ENCODE data around the gene CYP2A13.
"Not testable (repeated sequence)": the region's sequence is repeated elsewhere in the genome, so short reads cannot be mapped to it uniquely, and the experiment has no call there.

CYP2A13 gene, protein sequence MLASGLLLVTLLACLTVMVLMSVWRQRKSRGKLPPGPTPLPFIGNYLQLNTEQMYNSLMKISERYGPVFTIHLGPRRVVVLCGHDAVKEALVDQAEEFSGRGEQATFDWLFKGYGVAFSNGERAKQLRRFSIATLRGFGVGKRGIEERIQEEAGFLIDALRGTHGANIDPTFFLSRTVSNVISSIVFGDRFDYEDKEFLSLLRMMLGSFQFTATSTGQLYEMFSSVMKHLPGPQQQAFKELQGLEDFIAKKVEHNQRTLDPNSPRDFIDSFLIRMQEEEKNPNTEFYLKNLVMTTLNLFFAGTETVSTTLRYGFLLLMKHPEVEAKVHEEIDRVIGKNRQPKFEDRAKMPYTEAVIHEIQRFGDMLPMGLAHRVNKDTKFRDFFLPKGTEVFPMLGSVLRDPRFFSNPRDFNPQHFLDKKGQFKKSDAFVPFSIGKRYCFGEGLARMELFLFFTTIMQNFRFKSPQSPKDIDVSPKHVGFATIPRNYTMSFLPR

DNA sequence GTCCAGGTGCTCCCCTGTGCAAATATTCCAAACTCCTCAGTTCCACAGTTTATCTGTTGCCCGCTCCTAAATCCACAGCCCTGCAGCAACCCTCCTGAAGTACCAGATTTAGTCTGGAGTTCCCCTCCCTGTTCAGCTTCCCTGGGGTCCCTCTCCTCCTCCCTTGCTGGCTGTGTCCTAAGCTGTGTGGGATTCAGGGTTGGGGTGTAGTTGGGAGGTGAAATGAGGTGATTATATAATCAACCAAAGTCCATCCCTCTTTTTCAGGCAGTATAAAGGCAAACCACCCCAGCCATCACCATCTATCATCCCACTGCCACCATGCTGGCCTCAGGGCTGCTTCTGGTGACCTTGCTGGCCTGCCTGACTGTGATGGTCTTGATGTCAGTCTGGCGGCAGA is at the start of gene CYP2A13:
Gene CYP2A13 (plus strand): TSS at position 301 of the 400 bp plus-strand sequence. CDS start 21 bp downstream, at position 322.
- DNase-seq = no peak

DNA sequence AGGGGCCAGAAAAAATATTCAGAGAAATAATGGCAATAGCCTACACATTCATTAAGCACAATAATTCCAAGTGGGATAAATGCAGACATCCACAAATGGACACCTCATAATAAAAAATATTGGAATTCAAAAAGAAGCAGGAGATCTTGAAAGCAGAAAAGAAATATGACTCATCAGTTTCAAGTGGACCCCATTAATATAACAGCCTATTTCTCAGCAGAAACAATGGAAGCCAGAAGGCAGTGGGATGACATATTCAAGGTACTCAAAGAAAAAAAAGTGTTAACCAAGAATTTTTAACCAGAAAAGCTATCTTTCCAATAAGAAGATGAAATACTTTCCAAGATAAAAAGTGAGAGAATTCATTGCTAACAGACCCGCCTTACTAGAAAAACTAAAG is 48.4 kb upstream of the CYP2A13 start:
- no peak for DNase-seq

DNA sequence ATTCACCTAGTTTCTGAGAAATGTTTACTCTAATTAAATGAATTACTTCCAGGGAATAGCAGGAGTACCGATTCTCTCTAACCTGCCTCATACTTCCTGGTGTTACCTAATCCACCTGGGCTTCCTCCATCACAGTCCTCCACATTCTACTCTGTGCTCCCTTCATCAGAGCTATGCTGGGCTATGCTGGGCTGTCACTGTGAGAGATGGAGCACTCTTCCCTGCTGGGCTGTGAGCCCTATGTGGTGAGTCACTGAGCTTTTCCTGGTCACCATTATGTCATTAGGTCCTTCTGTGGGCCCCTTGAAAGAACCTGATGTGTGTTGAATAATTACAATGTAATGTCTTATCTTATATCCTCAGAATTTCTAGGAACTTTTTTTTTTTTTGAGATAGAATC is 43.2 kb upstream of the CYP2A13 start:
- not testable (repeated sequence) for DNase-seq

DNA sequence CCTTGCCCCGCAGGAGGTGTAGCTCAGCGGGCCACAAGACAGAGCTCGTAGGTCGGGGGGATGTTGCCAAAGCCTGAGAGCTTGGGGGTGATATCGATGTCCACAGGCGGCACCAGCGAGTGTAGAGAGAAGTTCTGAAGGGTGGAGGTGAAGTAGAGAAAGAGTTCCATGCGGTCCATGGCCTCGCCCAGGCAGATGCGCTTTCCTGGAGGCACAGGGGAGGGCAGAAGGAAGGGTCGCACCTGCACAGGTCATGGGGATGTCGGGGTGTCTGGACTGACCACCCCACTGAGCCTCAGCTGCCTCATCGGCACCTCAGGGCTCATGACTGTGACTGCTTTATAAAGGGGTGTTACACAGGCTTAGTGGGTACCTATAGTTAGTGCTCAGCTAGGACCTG is 37.8 kb upstream of the CYP2A13 start:
- no peak for DNase-seq

DNA sequence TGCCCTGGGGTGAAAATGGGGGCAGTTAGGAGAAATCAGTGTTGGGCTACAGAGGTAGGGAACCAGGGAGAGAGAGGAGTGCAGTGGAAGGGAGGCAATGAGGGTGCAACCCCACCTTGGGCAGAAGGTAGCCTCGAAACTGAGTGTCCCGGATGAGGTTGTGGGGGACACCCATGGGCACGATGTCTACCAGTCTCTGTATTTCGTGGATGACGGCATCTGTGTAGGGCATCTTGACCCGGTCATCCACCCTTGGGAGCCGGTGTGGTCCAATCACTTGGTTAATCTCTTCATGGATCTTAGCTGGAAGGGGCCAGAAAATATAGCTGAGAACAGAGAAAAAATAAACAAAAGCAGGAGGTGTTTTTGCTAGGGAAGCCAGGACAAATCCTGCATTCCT is 36.1 kb upstream of the CYP2A13 start:
- DNase-seq = not testable (repeated sequence)

DNA sequence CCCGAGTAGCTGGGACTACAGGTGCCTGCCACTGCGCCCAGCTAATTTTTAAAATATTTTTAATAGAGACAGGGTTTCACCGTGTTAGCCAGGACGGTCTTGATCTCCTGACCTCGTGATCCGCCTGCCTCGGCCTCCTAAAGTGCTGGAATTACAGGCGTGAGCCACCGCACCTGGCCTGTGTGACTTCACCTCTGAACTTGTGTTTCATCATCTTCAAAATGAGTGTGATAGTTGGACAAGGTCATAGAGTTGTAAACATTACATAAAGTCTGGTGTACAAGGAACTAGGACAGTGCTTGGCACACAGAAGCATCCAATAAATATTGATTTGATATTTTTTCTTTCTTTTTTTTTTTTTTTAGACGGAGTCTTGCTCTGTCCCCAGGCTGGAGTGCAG is 34.9 kb upstream of the CYP2A13 start:
- DNase-seq = not testable (repeated sequence)

DNA sequence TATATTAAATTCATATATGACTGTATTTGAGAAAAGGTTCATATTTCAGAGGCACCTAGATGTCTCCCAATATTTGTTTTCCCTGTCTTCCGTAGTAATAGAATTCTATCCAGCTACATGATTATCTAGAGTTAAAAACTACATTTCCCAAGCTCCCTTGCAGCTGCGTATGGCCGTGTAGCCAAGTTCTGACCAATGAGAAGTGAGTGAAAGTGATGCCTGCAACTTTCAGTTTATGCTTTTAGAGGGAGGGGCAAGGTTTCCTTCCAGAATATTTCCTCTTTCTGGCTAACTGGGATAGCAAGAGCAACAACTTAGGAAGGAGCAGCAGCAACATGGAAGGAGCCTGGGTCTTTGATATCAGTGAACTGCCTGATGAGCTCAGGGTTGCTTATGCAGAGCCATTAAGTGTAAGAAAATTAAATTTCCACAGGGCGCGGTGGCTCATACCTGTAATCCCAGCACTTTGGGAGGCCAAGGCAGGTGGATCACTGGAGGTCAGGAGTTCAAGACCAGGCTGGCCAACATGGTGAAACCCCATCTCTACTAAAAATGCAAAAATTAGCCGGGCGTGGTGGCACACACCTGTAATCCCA is 23.2 kb upstream of the CYP2A13 start:
- peak; percentile 25 for DNase-seq

DNA sequence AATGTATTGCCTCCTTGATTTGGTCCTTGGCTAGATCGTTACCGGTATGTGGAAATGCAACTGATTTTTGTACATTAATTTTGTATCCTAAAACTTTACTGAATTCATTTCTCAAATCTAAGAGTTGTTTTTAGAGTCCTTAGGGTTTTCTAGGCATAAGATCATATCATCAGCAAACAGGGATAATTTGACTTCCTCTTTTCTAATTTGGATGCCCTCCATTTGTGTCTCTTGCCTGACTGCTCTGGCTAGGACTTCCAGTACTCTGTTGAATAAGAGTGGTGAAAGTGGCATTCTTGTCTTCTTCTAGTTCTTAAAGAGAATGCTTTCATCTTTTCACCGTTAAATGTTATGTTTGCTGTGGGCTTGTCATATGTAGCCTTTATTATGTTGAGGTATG is 12.0 kb upstream of the CYP2A13 start:
- DNase-seq = peak; percentile 32

DNA sequence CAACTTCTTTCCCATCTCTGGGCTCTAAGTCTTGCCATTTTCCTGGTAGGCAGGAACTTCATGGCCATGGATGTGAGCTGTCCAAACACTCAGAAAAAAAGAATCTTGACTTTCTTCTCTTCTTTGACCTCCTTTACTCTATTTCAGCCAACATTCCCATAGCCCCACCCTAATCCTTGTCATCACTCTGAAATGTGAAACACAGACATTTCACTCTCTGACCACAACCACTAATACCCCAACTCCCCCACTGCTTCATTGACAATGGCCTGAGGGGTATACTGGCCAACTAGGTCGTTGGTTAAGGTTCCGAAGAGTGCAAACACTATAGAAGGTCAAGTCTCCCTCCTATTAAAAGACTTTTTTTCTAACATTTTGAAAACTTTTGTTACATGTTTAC is 4.7 kb upstream of the CYP2A13 start:
- no peak for DNase-seq

DNA sequence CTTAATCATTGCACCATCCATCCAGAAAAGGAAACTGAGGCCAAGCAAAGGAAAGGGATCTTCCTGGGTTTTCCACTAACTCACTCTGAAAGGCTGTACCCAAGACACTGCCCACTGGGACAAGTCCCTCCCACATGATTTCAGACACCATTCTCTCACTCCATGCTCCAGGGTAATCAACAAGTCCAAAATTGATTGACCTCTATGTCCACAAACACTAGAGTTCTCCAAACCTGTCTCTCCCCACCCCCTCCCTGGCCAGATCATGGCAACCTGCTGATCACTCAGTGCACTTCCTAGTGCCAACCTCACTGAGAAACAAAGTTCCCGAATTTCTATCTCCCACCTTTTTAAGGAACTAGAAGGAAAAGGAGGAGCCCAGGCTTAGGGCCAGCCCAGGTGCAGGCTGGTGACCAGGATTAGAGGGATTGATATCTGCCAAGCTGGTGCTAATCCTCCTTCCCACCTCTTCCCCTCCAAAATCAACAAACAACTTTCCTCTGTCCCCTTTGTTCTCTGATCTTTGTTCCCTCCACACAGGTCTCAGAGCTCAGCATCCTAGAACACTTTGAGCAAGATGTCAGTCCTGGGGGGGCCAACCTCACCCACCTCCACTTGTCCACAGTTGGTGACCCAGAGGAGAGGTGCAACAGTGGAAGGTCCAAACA is 2.4 kb upstream of the CYP2A13 start:
- DNase-seq = no peak

DNA sequence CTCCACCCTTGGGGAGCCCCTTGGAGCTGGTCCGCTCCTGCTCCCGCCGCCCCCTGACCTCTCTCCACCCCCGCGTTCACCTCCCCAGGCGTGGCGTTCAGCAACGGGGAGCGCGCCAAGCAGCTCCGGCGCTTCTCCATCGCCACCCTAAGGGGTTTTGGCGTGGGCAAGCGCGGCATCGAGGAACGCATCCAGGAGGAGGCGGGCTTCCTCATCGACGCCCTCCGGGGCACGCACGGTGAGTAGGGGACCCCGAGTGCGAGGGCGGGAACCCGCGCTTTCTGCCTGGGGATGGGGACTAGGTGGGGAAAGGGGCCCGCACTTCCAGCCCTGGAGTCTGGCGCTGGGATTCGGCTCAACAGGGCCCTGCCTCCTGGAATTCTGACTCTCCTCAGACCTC is 1.7 kb downstream of the CYP2A13 start:
- no peak for DNase-seq

DNA sequence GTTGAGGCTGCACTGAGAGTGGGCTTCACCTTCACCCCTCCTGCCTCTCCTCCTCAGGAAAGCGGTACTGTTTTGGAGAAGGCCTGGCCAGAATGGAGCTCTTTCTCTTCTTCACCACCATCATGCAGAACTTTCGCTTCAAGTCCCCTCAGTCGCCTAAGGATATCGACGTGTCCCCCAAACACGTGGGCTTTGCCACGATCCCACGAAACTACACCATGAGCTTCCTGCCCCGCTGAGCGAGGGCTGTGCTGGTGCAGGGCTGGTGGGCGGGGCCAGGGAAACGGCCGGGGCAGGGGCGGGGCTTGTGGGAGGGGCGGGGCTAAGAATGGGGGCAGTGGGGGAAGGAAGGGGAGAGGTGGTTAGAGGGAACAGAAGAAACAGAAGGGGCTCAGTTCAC is 7.5 kb downstream of the CYP2A13 start:
- DNase-seq = peak; percentile 5

DNA sequence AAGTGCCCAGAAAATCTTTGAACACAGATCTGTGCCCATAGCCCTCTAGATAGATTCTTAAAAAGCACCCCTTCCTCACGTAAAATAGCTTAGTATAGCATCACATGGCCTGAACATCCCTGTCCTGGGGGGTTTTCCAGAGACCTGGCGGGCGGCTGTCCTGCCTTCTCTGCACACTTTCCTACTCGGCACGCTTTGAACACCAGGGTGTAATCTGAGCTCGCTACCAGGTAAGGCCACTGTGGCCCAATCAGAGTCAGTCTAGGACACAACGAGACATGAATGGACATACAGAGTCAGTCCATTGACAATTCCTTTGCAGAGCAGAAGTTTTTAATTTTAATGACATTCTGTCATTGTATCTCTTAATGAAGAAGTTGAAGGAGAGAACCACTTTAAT is 8.1 kb downstream of the CYP2A13 start:
- no peak for DNase-seq

DNA sequence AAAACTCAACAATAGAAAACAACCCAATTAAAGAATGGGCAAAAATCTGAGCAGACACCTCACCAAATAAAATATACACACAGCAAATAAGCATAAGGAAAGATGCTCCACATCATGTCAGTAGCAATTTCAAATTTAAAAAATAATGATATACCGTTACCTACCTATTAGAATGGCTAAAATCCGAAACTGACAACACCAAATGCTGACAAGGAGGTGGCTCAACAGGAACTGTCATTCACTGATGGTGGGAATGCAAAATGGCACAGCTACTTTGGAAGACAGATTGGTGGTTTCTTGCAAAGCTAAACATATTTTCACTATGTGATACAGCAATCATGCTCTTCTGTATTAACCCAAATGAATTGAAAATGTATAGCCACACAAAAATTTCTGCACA is 9.1 kb downstream of the CYP2A13 start:
- no peak for DNase-seq

DNA sequence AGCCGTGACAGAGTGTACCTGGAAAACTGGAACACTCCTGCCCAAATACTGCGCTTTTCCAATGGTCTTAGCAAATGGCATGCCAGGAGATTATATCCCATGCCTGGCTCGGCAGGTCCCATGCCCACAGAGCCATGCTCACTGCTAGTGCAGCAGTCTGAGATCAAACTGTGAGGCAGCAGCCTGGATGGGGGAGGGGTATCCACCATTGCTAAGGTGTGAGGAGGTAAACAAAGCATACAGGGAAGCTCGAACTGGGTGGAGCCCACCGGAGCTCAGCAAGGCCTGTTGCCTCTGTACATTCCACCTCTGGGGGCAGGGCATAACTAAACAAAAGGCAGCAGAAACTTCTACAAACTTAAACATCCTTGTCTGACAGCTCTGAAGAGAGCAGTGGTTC is 10.5 kb downstream of the CYP2A13 start:
- no peak for DNase-seq

DNA sequence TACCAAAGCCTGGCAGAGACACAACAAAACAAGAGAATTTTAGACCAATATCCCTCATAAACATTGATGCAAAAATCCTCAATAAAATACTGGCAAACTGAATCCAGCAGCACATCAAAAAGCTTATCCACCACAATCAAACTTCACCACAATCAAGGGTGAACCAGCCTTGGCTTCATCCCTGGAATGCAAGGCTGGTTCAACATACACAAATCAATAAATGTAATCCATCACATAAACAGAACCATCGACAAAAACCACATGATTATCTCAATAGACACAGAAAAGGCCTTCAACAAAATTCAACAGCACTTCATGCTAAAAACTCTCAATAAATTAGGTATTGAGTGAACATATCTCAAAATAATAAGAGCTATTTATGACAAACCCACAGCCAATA is 14.0 kb downstream of the CYP2A13 start:
- DNase-seq = not testable (repeated sequence)

DNA sequence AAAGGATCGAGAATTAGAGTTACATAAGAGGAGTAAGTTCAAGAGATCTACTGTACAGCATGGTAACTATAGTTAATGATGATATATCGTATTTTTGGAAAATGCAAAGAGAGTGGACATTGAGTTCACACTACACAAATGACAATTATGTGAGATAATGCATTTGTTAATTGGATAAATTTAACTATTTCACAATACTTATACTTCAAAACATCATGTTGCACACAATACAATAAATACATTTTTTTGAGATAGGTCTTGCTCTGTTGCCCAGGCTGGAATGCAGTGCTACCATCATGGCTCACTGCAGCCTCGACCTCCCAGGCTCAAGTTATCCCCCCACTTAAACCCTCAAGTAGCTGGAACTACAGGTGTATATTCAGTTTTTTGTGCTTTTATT is 17.9 kb downstream of the CYP2A13 start:
- DNase-seq = no peak

DNA sequence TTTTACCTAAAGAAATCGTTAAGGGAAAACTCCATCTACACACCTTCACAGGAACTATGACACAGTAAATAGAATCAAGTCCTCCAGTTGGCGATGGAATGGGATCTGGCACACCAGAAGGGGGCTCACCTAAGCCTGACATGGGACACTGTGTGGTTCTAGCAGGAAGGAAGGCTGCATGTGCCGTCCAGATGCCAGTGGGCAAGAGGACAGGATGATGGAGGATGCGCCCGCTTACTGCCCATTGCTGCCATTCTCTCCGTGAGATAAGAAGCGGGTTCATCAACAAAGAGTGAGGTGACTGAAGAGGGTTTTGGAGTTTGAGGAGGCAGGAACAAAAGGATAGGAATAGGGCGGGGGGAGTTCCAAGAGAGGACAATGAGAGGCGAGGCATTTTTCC is 23.0 kb downstream of the CYP2A13 start:
- no peak for DNase-seq

DNA sequence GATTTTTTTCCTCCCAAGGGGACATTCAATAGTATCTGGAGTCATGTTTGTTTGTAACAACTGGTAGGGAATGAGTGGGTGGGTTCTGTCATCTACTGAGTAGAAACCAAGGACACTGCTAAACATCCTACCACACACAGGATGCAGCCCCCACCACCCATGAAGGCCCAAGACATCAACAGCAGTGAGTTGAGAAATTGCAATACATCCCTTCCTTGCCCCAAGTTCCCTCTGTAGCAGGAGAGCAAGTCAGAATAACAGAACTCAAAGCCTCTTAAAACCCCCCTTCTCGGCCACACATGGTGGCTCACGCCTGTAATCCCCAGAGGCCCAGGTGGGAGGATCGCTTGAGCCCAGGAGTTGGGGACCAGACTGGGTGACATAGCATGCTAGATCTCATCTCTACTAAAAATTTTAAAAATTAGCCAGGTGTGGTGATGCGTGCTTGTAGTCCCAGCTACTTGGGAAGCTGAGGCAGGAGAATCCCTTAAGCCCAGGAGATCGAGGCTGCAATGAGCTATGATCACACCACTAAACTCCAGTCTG is 23.6 kb downstream of the CYP2A13 start:
- DNase-seq = no peak

DNA sequence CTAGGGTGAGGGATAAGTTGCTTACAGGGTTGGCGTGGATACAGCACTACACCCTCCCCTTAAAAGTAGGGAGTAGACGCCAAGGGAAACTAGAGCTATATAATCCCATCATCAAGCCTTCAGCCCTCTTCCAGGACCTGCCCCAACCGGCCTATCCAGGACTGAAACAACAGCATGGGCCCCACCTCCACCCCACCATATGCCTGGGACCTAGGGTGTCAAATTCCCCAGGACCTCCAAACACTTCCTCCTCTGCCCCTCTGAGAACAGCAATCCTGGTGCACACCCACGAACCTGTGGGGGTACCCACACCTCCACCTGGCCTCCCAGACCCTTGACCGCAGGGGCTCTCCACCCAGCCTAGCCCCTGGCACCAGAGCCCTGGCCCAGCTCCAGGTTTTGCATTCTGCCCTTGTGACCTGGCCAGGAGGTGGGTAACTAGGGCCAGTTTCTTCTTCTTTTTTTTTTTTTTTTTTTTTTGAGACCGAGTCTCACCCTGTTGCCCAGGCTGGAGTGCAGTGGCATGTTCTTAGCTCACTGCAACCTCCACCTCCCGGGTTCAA is 24.6 kb downstream of the CYP2A13 start:
- DNase-seq = no peak

DNA sequence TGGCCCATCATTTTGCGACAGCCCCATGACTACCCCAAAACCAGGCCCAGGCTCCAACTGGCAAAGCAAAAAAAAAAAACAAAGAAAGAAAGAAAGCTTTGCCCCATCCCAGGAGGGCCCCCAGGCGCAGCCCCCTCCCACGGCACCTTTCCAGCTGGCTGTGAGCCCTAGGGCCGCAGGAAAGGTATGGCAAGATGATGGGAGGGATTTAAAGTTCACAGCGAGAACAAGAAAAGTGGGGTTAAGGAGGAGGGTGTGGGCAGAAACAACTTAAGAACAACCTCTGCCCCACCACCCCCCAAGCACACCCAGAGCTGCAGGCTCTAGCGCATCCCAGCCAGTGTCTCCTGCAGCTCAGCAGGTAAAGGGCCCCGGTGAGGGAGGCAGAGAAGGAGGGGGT is 25.9 kb downstream of the CYP2A13 start, which contains the start of gene CYP2F1:
Gene CYP2F1 (plus strand): TSS at position 301 of the 400 bp plus-strand sequence. CDS start 1,757 bp downstream, outside the sequence.
- DNase-seq = no peak

DNA sequence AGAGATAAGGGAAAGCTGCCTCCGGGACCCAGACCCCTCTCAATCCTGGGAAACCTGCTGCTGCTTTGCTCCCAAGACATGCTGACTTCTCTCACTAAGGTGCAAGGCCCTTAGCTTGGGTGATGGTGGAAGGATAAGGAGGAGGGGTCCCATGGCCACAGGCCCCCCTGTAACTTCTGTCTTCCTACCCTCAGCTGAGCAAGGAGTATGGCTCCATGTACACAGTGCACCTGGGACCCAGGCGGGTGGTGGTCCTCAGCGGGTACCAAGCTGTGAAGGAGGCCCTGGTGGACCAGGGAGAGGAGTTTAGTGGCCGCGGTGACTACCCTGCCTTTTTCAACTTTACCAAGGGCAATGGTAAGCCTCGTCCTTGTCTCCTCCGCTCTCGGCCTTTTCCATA is 28.0 kb downstream of the CYP2A13 start:
- DNase-seq = no peak
